Tibial nerve (tissue), 4 donors: ENCODE results near the gene TRIP12. TPM values are rescaled to one million over a fixed set of nuclear protein-coding genes. Genes with fewer than 3 reads are reported as not detected.
"Not testable (repeated sequence)": the region's sequence is repeated elsewhere in the genome, so short reads cannot be mapped to it uniquely, and the experiment has no call there.

Source experiments
- DNase-seq, 2 donors: peaks; one replicate each; pipeline ENCODE4 v3.0.0-alpha.2; 2019; ENCODE audit warnings: low spot score in 2 of 2
- H3K27ac ChIP-seq, 4 donors: fragments of 200-600 bp; sonication (generic) in 3 of 4; one replicate each; pipeline ENCODE4 v1.5.1; 2017 to 2019; ENCODE audit warnings: mild to moderate bottlenecking in 1 of 4
- H3K27me3 ChIP-seq, 2 donors: fragments of 200-600 bp; sonication (generic) in 1 of 2; one replicate each; pipeline versions ENCODE4 v1.5.1 to v1.6.0; 2017 to 2019
- H3K36me3 ChIP-seq, 3 donors: fragments of 200-600 bp; sonication (generic); one replicate each; pipeline ENCODE4 v1.5.1; 2018 to 2019
- H3K4me1 ChIP-seq, 4 donors: fragments of 200-600 bp; sonication (generic) in 3 of 4; one replicate each; pipeline ENCODE4 v1.5.1; 2017 to 2019
- H3K4me3 ChIP-seq, 4 donors: fragments of 200-600 bp; sonication (generic) in 3 of 4; one replicate each; pipeline ENCODE4 v1.5.1; 2017 to 2019; ENCODE audit warnings: mild to moderate bottlenecking in 1 of 4, moderate library complexity in 1 of 4
- H3K9me3 ChIP-seq, 4 donors: fragments of 200-600 bp; sonication (generic) in 3 of 4; one replicate each; pipeline ENCODE4 v1.5.1; 2017 to 2019
- EP300 ChIP-seq, 2 donors: sonication (generic); formaldehyde crosslinking; IDR thresholded peaks; one replicate each; pipeline ENCODE4 v1.6.1; 2017; ENCODE audit warnings: antibody characterized with exemption in 2 of 2, mild to moderate bottlenecking in 1 of 2
- POLR2A ChIP-seq, 2 donors: fragments of 450-650 bp; IDR thresholded peaks; one replicate each; pipeline ENCODE4 v1.6.1; 2017; ENCODE audit warnings: antibody characterized with exemption in 2 of 2, mild to moderate bottlenecking in 2 of 2, moderate library complexity in 2 of 2
- WGBS, 2 donors: methylation state at CpG; one replicate each; pipeline ENCODE4 v1.1.5; 2018; 5-methylcytosine and 5-hydroxymethylcytosine counted together
- total RNA-seq, 4 donors: library from RNA; depleted of rRNA; stranded (reverse); fragments of >200 nt; gene quantifications; one replicate each; pipeline ENCODE4 v1.1.0, GENCODE V29; 2016
- TF ChIP-seq, protein P1 (sequence below), 5 experiments: fragments of 200-600 bp in 3 of 5; fragments of 450-650 bp in 2 of 5; sonication (generic) in 3 of 5; IDR thresholded peaks; one replicate each; pipeline ENCODE4 v1.5.1; 2016 to 2019; ENCODE audit warnings: antibody characterized with exemption in 5 of 5, mild to moderate bottlenecking in 3 of 5, moderate library complexity in 2 of 5

Gene TRIP12
- total RNA-seq, 4 donors from 2014 or later: 190 to 210 (median 202) TPM

DNA sequence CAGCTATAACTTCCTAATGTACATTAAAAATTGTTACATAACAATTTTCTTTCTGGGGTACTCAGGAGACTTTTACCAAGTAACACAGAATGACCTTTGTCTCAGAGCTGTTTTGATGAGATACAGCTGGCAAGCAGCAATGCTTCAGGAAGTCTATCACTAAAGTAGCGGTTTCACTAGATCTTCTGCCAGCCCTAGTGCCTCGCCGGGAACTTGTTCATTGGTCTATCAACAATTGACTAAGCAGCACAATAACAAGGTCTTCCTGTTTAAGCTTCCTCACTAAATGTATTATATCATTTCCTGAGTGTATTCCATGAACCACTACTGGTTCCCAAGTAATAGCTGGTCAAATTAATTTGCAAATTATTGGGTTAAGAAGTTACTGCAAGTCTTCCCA is 69.2 kb downstream of the TRIP12 start:
- Histone ChIP-seq H3K36me3 (peaks cover 0 to 36% (median 0%) of the 10 kb centered on the region in 3 donors), H3K4me1 (peaks cover 0 to 51% (median 0%) of the 10 kb centered on the region in 4 donors), H3K27me3 (no peaks in the 10 kb centered on the region), H3K4me3 (no peak overlapping the region), H3K9me3 (no peaks in the 10 kb centered on the region), H3K27ac (peak overlapping the region in 1 of 4 donors; percentile 21)
- TF ChIP-seq EP300 (IDR thresholded peaks at IDR 0.05): no peak
- TF ChIP-seq, protein P1, sequence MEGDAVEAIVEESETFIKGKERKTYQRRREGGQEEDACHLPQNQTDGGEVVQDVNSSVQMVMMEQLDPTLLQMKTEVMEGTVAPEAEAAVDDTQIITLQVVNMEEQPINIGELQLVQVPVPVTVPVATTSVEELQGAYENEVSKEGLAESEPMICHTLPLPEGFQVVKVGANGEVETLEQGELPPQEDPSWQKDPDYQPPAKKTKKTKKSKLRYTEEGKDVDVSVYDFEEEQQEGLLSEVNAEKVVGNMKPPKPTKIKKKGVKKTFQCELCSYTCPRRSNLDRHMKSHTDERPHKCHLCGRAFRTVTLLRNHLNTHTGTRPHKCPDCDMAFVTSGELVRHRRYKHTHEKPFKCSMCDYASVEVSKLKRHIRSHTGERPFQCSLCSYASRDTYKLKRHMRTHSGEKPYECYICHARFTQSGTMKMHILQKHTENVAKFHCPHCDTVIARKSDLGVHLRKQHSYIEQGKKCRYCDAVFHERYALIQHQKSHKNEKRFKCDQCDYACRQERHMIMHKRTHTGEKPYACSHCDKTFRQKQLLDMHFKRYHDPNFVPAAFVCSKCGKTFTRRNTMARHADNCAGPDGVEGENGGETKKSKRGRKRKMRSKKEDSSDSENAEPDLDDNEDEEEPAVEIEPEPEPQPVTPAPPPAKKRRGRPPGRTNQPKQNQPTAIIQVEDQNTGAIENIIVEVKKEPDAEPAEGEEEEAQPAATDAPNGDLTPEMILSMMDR (IDR thresholded peaks at IDR 0.05): no peak
- no peak for TF ChIP-seq POLR2A (IDR thresholded peaks at IDR 0.05)
- DNase-seq: no peak
- 31 to 61% methylated on average over 3 of the region's 3 CpGs for WGBS, 2 donors

DNA sequence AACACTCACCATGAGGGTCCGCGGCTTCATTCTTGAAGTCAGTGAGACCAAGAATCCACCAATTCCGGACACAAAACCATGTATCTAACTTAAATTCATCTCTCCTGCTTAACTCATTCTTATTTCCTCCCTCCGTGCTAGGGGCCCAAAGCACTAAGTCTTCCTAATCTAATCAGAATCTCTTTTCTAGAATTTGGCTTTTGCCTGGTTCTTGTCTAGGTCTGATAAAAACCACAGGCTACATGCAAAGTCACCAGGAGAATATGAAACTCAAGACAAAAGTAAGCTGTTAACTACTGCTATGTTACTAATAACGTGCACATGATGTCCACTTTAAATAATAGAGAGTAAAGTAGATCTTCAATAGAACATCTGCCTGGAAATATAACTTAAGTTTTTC is 69.9 kb downstream of the TRIP12 start:
- H3K27ac ChIP-seq: no peak overlapping the region
- H3K4me1 ChIP-seq: peaks cover 0 to 58% (median 0%) of the 10 kb centered on the region in 4 donors
- no peak for TF ChIP-seq POLR2A (IDR thresholded peaks at IDR 0.05)
- TF ChIP-seq EP300 (IDR thresholded peaks at IDR 0.05): no peak
- no peaks in the 10 kb centered on the region for H3K27me3 ChIP-seq
- no peak for DNase-seq
- WGBS, 2 donors: 91 to 94% methylated on average over 5 of the region's 5 CpGs
- H3K36me3 ChIP-seq: peaks cover 0 to 29% (median 0%) of the 10 kb centered on the region in 3 donors
- H3K9me3 ChIP-seq: no peaks in the 10 kb centered on the region
- no peak overlapping the region for H3K4me3 ChIP-seq

DNA sequence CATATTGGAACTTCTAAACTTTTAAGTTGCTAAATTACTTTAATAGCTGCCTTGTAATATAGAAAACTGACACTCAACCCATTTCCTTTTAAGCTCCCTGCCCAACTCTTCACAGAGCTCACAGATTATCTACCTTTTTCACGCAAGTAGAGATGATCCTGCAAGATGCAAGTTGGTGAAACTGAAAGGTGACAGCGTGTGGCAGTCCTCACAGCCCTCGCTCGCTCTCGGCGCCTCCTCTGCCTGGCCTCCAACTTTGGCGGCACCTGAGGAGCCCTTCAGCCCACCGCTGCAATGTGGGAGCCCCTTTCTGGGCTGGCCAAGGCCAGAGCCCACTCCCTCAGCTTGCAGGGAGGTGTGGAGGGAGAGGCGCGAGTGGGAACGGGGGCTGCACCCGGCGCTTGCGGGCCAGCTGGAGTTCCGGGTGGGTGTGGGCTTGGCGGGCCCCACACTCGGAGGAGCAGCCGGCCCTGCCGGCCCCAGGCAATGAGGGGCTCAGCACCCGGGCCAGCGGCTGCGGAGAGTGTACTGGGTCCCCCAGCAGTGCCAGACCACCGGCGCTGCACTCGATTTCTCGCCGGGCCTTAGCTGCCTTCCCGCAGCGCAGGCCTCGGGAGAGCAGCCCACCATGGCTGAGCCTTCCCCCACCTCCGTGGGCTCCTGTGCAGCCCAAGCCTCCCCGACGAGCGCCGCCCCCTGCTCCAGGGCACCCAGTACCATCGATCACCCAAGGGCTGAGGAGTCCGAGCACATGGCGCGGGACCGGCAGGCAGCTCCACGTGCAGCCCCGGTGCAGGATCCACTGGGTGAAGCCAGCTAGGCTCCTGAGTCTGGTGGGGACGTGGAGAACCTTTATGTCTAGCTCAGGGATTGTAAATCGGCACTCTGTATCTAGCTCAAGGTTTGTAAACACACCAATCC is 71.2 kb downstream of the TRIP12 start:
- H3K27ac ChIP-seq, H3K9me3 ChIP-seq, H3K27me3 ChIP-seq, H3K4me3 ChIP-seq, DNase-seq: not testable (repeated sequence)
- peaks cover 0 to 55% (median 0%) of the 10 kb centered on the region in 4 donors for H3K4me1 ChIP-seq
- 95 to 97% methylated on average over 15 to 31 of the region's 44 CpGs for WGBS, 2 donors
- peaks cover 0 to 20% (median 0%) of the 10 kb centered on the region in 3 donors for H3K36me3 ChIP-seq

DNA sequence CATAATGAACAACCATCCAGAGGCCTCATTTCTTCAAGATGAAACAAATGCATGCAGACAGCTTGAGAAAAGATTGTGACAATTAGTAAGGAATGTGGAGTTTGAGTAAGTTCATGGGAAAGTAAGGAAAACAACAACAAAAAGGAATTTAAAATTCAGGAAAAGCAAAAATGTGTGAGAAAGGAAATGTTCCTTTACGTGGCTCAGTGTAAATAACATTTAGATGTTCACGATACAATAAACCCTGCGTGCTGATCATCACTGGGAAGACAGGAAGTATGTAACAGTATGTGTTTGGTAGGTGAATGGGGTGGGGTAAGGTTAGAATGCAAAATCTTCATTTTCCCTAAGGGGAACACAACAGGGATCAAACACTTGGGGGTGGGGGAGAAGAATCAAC is 72.7 kb downstream of the TRIP12 start:
- peaks cover 0 to 51% (median 0%) of the 10 kb centered on the region in 4 donors for H3K4me1 ChIP-seq
- no peaks in the 10 kb centered on the region for H3K27me3 ChIP-seq
- no peak for DNase-seq
- H3K9me3 ChIP-seq: no peaks in the 10 kb centered on the region
- peaks cover 0 to 21% (median 0%) of the 10 kb centered on the region in 3 donors for H3K36me3 ChIP-seq
- WGBS, 2 donors: 81 to 94% methylated on average over 3 of the region's 3 CpGs
- H3K27ac ChIP-seq: no peak overlapping the region
- TF ChIP-seq EP300 (IDR thresholded peaks at IDR 0.05): no peak
- no peak for TF ChIP-seq POLR2A (IDR thresholded peaks at IDR 0.05)
- TF ChIP-seq, protein P1 (IDR thresholded peaks at IDR 0.05): no peak
- H3K4me3 ChIP-seq: no peak overlapping the region

DNA sequence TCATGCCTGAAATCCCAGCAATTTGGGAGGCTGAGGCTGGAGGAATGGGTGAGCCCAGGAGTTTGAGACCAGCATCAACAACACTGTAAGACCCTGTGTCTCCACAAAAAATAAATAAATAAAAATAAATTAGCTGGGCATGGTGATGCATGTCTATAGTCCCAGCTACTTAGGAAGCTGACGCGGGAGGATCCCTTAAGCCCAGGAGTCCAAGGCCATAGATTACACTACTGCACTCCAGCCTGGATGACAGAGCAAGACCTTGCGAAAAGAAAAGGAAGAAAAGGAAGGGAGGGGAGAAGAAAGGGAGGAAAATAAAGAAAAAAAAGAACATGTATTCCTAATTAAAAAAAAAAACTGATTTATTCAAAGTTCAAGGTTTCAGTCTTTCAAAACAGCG is 78.2 kb downstream of the TRIP12 start:
- Histone ChIP-seq H3K4me3 (no peak overlapping the region), H3K27me3 (no peaks in the 10 kb centered on the region), H3K9me3 (no peaks in the 10 kb centered on the region), H3K4me1 (peaks cover 0 to 19% (median 0%) of the 10 kb centered on the region in 4 donors), H3K27ac (no peak overlapping the region), H3K36me3 (peaks cover 0 to 27% (median 4%) of the 10 kb centered on the region in 3 donors)
- 96 to 97% methylated on average over 4 of the region's 4 CpGs for WGBS, 2 donors
- TF ChIP-seq EP300 (IDR thresholded peaks at IDR 0.05) (no peak), POLR2A (IDR thresholded peaks at IDR 0.05) (no peak)
- TF ChIP-seq, protein P1 (IDR thresholded peaks at IDR 0.05): no peak
- no peak for DNase-seq

DNA sequence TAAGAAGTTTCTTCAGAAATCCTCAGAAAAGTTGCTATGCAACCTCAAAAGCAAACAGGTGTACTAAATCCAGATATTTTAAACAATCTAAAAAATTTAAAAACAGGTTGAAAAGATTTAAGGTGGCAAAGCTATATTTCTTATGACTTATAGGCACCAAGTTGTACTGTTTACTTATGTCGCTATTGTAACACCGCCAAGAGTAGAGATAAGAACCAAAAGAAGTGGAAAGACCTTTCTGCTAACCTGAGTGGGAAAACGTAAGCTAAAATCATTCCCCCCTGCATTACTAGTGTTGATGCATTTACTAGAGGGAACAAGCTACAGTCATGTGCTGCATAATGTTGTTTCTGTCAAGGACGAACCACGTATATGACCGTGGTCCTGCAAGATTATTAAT is 83.1 kb downstream of the TRIP12 start:
- H3K27me3 ChIP-seq: no peaks in the 10 kb centered on the region
- TF ChIP-seq EP300 (IDR thresholded peaks at IDR 0.05) (no peak), POLR2A (IDR thresholded peaks at IDR 0.05) (no peak)
- no peak overlapping the region for H3K27ac ChIP-seq
- H3K4me3 ChIP-seq: no peak overlapping the region
- peaks cover 0 to 35% (median 4%) of the 10 kb centered on the region in 3 donors for H3K36me3 ChIP-seq
- H3K9me3 ChIP-seq: no peaks in the 10 kb centered on the region
- DNase-seq: no peak
- H3K4me1 ChIP-seq: peaks cover 0 to 8% (median 0%) of the 10 kb centered on the region in 4 donors
- WGBS, 2 donors: 78 to 82% methylated on average over 6 of the region's 6 CpGs
